Mesenchymal stem cell (in vitro differentiated cells and primary cell): ENCODE data around the gene PRSS38.
A peak's percentile ranks its signal among the peaks of the same experiment; 100 is the strongest.

ENCODE experiments used
- DNase-seq: peaks from one replicate; pipeline ENCODE4 v3.0.0-alpha.2; 2013
- H2AFZ ChIP-seq: one replicate; pipeline ENCODE4 v1.6.1; 2013; ENCODE audit warnings: low read depth, mild to moderate bottlenecking, control low read depth, inconsistent platforms, low read length, moderate library complexity
- H2AK5ac ChIP-seq: 2 replicates; pipeline ENCODE4 v1.6.1; 2013; ENCODE audit warnings: low read length, moderate library complexity, mild to moderate bottlenecking, inconsistent platforms; ENCODE audit not compliant: severe bottlenecking
- H2BK120ac ChIP-seq: one replicate; pipeline ENCODE4 v1.6.1; 2013; ENCODE audit warnings: low read depth, mild to moderate bottlenecking, inconsistent platforms, low read length, moderate library complexity
- H2BK12ac ChIP-seq, 2 experiments: one replicate each; pipeline ENCODE4 v1.6.1; 2013; ENCODE audit warnings: inconsistent platforms in 2 of 2, low read length in 2 of 2, mild to moderate bottlenecking in 2 of 2, moderate library complexity in 2 of 2, control low read depth in 1 of 2
- H2BK15ac ChIP-seq: one replicate; pipeline ENCODE4 v1.6.1; 2013; ENCODE audit warnings: mild to moderate bottlenecking, low read depth, inconsistent platforms; ENCODE audit not compliant: poor library complexity, severe bottlenecking
- H2BK5ac ChIP-seq: 2 replicates; pipeline ENCODE4 v1.6.1; 2013; ENCODE audit warnings: low read depth, mild to moderate bottlenecking, low read length, control low read depth, inconsistent platforms; ENCODE audit not compliant: poor library complexity, severe bottlenecking
- H3K14ac ChIP-seq, 2 experiments: one replicate each; pipeline ENCODE4 v1.6.1; 2013; ENCODE audit warnings: inconsistent platforms in 2 of 2, low read length in 2 of 2, control low read depth in 1 of 2, mild to moderate bottlenecking in 1 of 2, moderate library complexity in 1 of 2
- H3K18ac ChIP-seq, 2 experiments: one replicate each; pipeline ENCODE4 v1.6.1; 2013; ENCODE audit warnings: inconsistent platforms in 2 of 2, low read length in 2 of 2, control low read depth in 1 of 2, low read depth in 1 of 2, mild to moderate bottlenecking in 1 of 2
- H3K23ac ChIP-seq, 2 experiments: one replicate each; pipeline ENCODE4 v1.6.1; 2013; ENCODE audit warnings: inconsistent platforms in 2 of 2, low read length in 2 of 2, mild to moderate bottlenecking in 2 of 2, moderate library complexity in 2 of 2, control low read depth in 1 of 2
- H3K27ac ChIP-seq: 2 replicates; pipeline ENCODE4 v1.5.1; 2013; ENCODE audit warnings: mild to moderate bottlenecking, moderate library complexity, low read length, control low read depth, inconsistent platforms; ENCODE audit not compliant: poor library complexity, severe bottlenecking
- H3K27me3 ChIP-seq, 2 experiments: 2 replicates each; pipeline versions ENCODE4 v1.6.1 to v1.7.0; 2013; ENCODE audit warnings: low read length in 2 of 2, mild to moderate bottlenecking in 2 of 2, moderate library complexity in 2 of 2, control low read depth in 1 of 2, inconsistent platforms in 1 of 2; ENCODE audit not compliant: control insufficient read depth in 1 of 2, insufficient read depth in 1 of 2
- H3K36me3 ChIP-seq, 2 experiments: 2 replicates each; pipeline versions ENCODE4 v1.6.1 to v1.7.0; 2013; ENCODE audit warnings: low read length in 2 of 2, control low read depth in 1 of 2, inconsistent platforms in 1 of 2, low read depth in 1 of 2, mild to moderate bottlenecking in 1 of 2; ENCODE audit not compliant: insufficient read depth in 2 of 2, control insufficient read depth in 1 of 2
- H3K4ac ChIP-seq, 2 experiments: one replicate each; pipeline ENCODE4 v1.6.1; 2013; ENCODE audit warnings: inconsistent platforms in 2 of 2, low read length in 2 of 2, mild to moderate bottlenecking in 2 of 2, moderate library complexity in 2 of 2, control low read depth in 1 of 2, low read depth in 1 of 2
- H3K4me1 ChIP-seq: 2 replicates; pipeline ENCODE4 v1.6.1; 2013; ENCODE audit warnings: low read depth, low read length, control low read depth; ENCODE audit not compliant: control insufficient read depth, insufficient read depth
- H3K4me2 ChIP-seq: 2 replicates; pipeline ENCODE4 v1.6.1; 2013; ENCODE audit warnings: low read length, mild to moderate bottlenecking, inconsistent platforms; ENCODE audit not compliant: poor library complexity, severe bottlenecking
- H3K4me3 ChIP-seq, 2 experiments: 2 replicates each; pipeline versions ENCODE4 v1.5.1 to v1.7.0; 2013; ENCODE audit warnings: low read length in 2 of 2, mild to moderate bottlenecking in 2 of 2, control low read depth in 1 of 2, low read depth in 1 of 2; ENCODE audit not compliant: insufficient read depth in 1 of 2
- H3K79me1 ChIP-seq: replicated peaks from 2 replicates; pipeline ENCODE4 v1.6.1; 2013; ENCODE audit warnings: mild to moderate bottlenecking, control low read depth, low read length, inconsistent platforms; ENCODE audit not compliant: poor library complexity, severe bottlenecking
- H3K9ac ChIP-seq: 2 replicates; pipeline ENCODE4 v1.7.0; 2013; ENCODE audit warnings: mild to moderate bottlenecking, low read length, moderate library complexity
- H3K9me3 ChIP-seq: 2 replicates; pipeline ENCODE4 v1.7.0; 2013; ENCODE audit warnings: mild to moderate bottlenecking, low read length; ENCODE audit not compliant: control insufficient read depth
- H4K8ac ChIP-seq: one replicate; pipeline ENCODE4 v1.6.1; 2013; ENCODE audit warnings: inconsistent platforms, mild to moderate bottlenecking, low read length, moderate library complexity
- H4K91ac ChIP-seq: one replicate; pipeline ENCODE4 v1.6.1; 2013; ENCODE audit warnings: mild to moderate bottlenecking, low read length, inconsistent platforms
- WGBS: methylation state at CpG from one replicate; pipeline ENCODE4 v1.1.7; 2013; ENCODE audit warnings: mixed read lengths; 5-methylcytosine and 5-hydroxymethylcytosine counted together

Gene PRSS38

GRCh38 chr1:227794817-227795192 lies 20.7 kb upstream of the PRSS38 start:
- Histone ChIP-seq H3K4me3 (peak overlapping the region in 1 of 2 experiments; percentile 60), H2BK12ac (no peak overlapping the region), H3K36me3 (no peaks in the 10 kb centered on the region), H2BK15ac (no peak overlapping the region), H3K79me1 (no peaks in the 10 kb centered on the region), H3K27me3 (peaks cover 5 to 12% of the 10 kb centered on the region in 2 experiments), H3K4me2 (no peak overlapping the region), H2AFZ (no peak overlapping the region), H2AK5ac (no peak overlapping the region), H2BK5ac (no peak overlapping the region), H3K9ac (peak overlapping the region; percentile 40), H3K23ac (no peak overlapping the region), H3K4me1 (peaks cover 24% of the 10 kb centered on the region), H3K18ac (no peak overlapping the region), H3K27ac (no peak overlapping the region), H3K14ac (peak overlapping the region in 1 of 2 experiments; percentile 69), H3K9me3 (no peaks in the 10 kb centered on the region), H4K8ac (no peak overlapping the region), H3K4ac (no peak overlapping the region), H2BK120ac (no peak overlapping the region), H4K91ac (no peak overlapping the region)
- 84% methylated on average over 11 of the region's 11 CpGs for WGBS
- no peak for DNase-seq

GRCh38 chr1:227795732-227796131 lies 19.7 kb upstream of the PRSS38 start:
- no peak overlapping the region for H3K4me2 ChIP-seq
- no peak overlapping the region for H2BK15ac ChIP-seq
- H3K4me1 ChIP-seq, result peaks cover 24% of the 10 kb centered on the region
- no peak overlapping the region for H2BK120ac ChIP-seq
- H3K27me3 ChIP-seq, result peaks cover 5 to 12% of the 10 kb centered on the region in 2 experiments
- H3K79me1 ChIP-seq, result no peaks in the 10 kb centered on the region
- no peak overlapping the region for H3K4me3 ChIP-seq
- H3K36me3 ChIP-seq, result no peaks in the 10 kb centered on the region
- no peak overlapping the region for H3K18ac ChIP-seq
- DNase-seq, result no peak
- H3K14ac ChIP-seq, result no peak overlapping the region
- no peak overlapping the region for H3K27ac ChIP-seq
- H3K23ac ChIP-seq, result no peak overlapping the region
- WGBS, result 53% methylated on average over 3 of the region's 6 CpGs
- no peak overlapping the region for H2BK12ac ChIP-seq
- H2AFZ ChIP-seq, result no peak overlapping the region
- H3K4ac ChIP-seq, result no peak overlapping the region
- no peaks in the 10 kb centered on the region for H3K9me3 ChIP-seq
- H4K8ac ChIP-seq, result no peak overlapping the region
- H2AK5ac ChIP-seq, result no peak overlapping the region
- H4K91ac ChIP-seq, result no peak overlapping the region
- no peak overlapping the region for H2BK5ac ChIP-seq
- no peak overlapping the region for H3K9ac ChIP-seq

- no peak overlapping the region for H3K14ac ChIP-seq
- no peak overlapping the region for H2BK120ac ChIP-seq
- peaks cover 22% of the 10 kb centered on the region for H3K4me1 ChIP-seq
- H3K27ac ChIP-seq, result no peak overlapping the region
- H3K4ac ChIP-seq, result no peak overlapping the region
- no peak overlapping the region for H2AFZ ChIP-seq
- no peak overlapping the region for H3K4me2 ChIP-seq
- no peak for DNase-seq
- H3K9me3 ChIP-seq, result no peaks in the 10 kb centered on the region
- H3K9ac ChIP-seq, result no peak overlapping the region
- H2AK5ac ChIP-seq, result no peak overlapping the region
- no peaks in the 10 kb centered on the region for H3K79me1 ChIP-seq
- no peaks in the 10 kb centered on the region for H3K36me3 ChIP-seq
- no peak overlapping the region for H4K91ac ChIP-seq
- no peak overlapping the region for H4K8ac ChIP-seq
- no peak overlapping the region for H3K4me3 ChIP-seq
- H2BK12ac ChIP-seq, result no peak overlapping the region
- H3K18ac ChIP-seq, result no peak overlapping the region
- H2BK15ac ChIP-seq, result no peak overlapping the region
- H3K27me3 ChIP-seq, result peaks cover 5 to 12% of the 10 kb centered on the region in 2 experiments
- no peak overlapping the region for H2BK5ac ChIP-seq
- 83% methylated on average over 1 of the region's 5 CpGs for WGBS
- no peak overlapping the region for H3K23ac ChIP-seq
Observed at GRCh38 chr1:227796359-227796915, 19.0 kb upstream of the PRSS38 start.

DNA sequence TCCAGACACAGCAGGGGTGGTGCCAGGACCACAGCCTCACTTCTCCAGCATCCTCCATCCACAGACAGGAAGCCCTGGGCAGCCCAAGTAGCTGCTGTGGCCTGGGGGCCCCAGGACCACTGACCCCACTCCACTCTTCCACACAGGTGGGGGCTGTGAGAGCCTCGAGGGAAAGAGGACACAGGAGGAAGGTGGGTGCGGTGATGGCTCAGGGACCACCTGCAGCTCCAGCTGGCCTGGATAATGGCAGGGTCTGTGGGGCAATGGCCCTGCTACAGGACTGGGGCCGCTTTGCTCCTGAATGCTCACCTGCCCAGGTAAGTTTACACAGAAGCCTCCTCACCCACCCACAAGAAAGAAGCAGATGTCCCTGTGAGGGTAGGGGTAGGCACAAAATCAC lies 18.3 kb upstream of the PRSS38 start:
- 100% methylated on average over 1 of the region's 3 CpGs for WGBS
- Histone ChIP-seq H3K4me3 (no peak overlapping the region), H3K4me1 (peaks cover 21% of the 10 kb centered on the region), H4K8ac (no peak overlapping the region), H3K27ac (no peak overlapping the region), H2BK5ac (no peak overlapping the region), H3K9ac (no peak overlapping the region), H3K4ac (no peak overlapping the region), H3K79me1 (no peaks in the 10 kb centered on the region), H3K23ac (no peak overlapping the region), H3K4me2 (no peak overlapping the region), H2BK12ac (no peak overlapping the region), H3K36me3 (no peaks in the 10 kb centered on the region), H3K14ac (peak overlapping the region in 1 of 2 experiments; percentile 11), H4K91ac (no peak overlapping the region), H2BK15ac (no peak overlapping the region), H3K27me3 (peaks cover 5 to 12% of the 10 kb centered on the region in 2 experiments), H2AK5ac (no peak overlapping the region), H3K18ac (no peak overlapping the region), H2BK120ac (no peak overlapping the region), H2AFZ (no peak overlapping the region), H3K9me3 (no peaks in the 10 kb centered on the region)
- DNase-seq, result no peak
